PC-3 (cell line): ENCODE measurements around the gene TRIM37. TPM values are rescaled to one million over a fixed set of nuclear protein-coding genes. Genes with fewer than 3 reads are reported as not detected.

Experiments used
- ATAC-seq: fragments of 200-7000 bp; cut with Tn5 transposase; 2 replicates; pipeline ENCODE4 v1.9.1; 2020; ENCODE audit warnings: mild to moderate bottlenecking, moderate library complexity
- BruUV-seq: library from RNA; stranded (reverse); fragments of 400-500 nt; replicated peaks from 2 replicates; lab custom pipeline; 2021; lab: Mats Ljungman, UMichigan
- CTCF ChIA-PET: fragments of 300-600 bp; sonication (Branson Sonifier 250); formaldehyde crosslinking; loops from one replicate; lab custom pipeline; 2022; ENCODE audit warnings: antibody characterized with exemption; lab: Charles Lee
- POLR2A ChIA-PET: fragments of 300-600 bp; sonication (Branson Sonifier 250); formaldehyde crosslinking; loops from one replicate; lab custom pipeline; 2022; ENCODE audit warnings: antibody characterized with exemption; ENCODE audit not compliant: unreplicated experiment; lab: Charles Lee
- DNase-seq: peaks from one replicate; pipeline ENCODE4 v3.0.0-alpha.2; 2015
- H2AFZ ChIP-seq: fragments of 300-600 bp; sonication (generic); 2 replicates; pipeline ENCODE4 v1.6.0; 2016; ENCODE audit warnings: antibody characterized with exemption, low read length
- H3F3A ChIP-seq: fragments of 300-600 bp; sonication (generic); one replicate; pipeline ENCODE4 v1.6.0; 2017; ENCODE audit warnings: antibody characterized with exemption, low read length, control low read depth, mild to moderate bottlenecking; ENCODE audit not compliant: unreplicated experiment
- H3K27ac ChIP-seq: fragments of 300-600 bp; sonication (generic); 2 replicates; pipeline ENCODE4 v1.5.1; 2016; ENCODE audit warnings: mild to moderate bottlenecking, low read length
- H3K27me3 ChIP-seq: fragments of 300-600 bp; sonication (generic); 2 replicates; pipeline ENCODE4 v1.6.1; 2016; ENCODE audit warnings: low read length, mixed read lengths
- H3K36me3 ChIP-seq: fragments of 300-600 bp; sonication (generic); 2 replicates; pipeline ENCODE4 v1.6.1; 2016; ENCODE audit warnings: low read depth, mixed run types, low read length, mixed read lengths
- H3K4me1 ChIP-seq: fragments of 300-600 bp; sonication (generic); 2 replicates; pipeline ENCODE4 v1.5.1; 2016; ENCODE audit warnings: low read length; ENCODE audit not compliant: insufficient read depth
- H3K4me2 ChIP-seq: fragments of 300-600 bp; sonication (generic); 2 replicates; pipeline ENCODE4 v1.6.0; 2016; ENCODE audit warnings: low read length
- H3K4me3 ChIP-seq: fragments of 300-600 bp; sonication (generic); 2 replicates; pipeline ENCODE4 v1.5.1; 2016; ENCODE audit warnings: mild to moderate bottlenecking, low read length, mixed read lengths
- H3K79me2 ChIP-seq: fragments of 300-600 bp; sonication (generic); 2 replicates; pipeline ENCODE4 v1.6.1; 2017; ENCODE audit warnings: low read length, mixed read lengths
- H3K9ac ChIP-seq: fragments of 300-600 bp; sonication (generic); 2 replicates; pipeline ENCODE4 v1.6.0; 2016; ENCODE audit warnings: mild to moderate bottlenecking, low read length
- H3K9me2 ChIP-seq: fragments of 300-600 bp; sonication (generic); replicated peaks from 2 replicates; pipeline ENCODE4 v1.6.1; 2016; ENCODE audit warnings: mixed run types, low read length, mixed read lengths
- H3K9me3 ChIP-seq: fragments of 300-600 bp; sonication (generic); 2 replicates; pipeline ENCODE4 v1.6.1; 2016; ENCODE audit warnings: low read length, mixed read lengths
- H4K20me1 ChIP-seq: fragments of 300-600 bp; sonication (generic); 2 replicates; pipeline ENCODE4 v1.6.1; 2016; ENCODE audit warnings: low read length, mixed read lengths
- CTCF ChIP-seq: fragments of 300-600 bp; sonication (generic); conservative IDR thresholded peaks from 2 replicates; pipeline ENCODE4 v1.5.1; 2017; ENCODE audit warnings: antibody characterized with exemption, low read depth, mild to moderate bottlenecking, low read length
- EZH2 ChIP-seq: fragments of 300-600 bp; sonication (generic); IDR thresholded peaks from one replicate; pipeline ENCODE4 v1.6.1; 2017; ENCODE audit warnings: antibody characterized with exemption, mild to moderate bottlenecking, low read length; ENCODE audit not compliant: unreplicated experiment
- EZH2phosphoT487 ChIP-seq: fragments of 300-600 bp; sonication (generic); IDR thresholded peaks from 2 replicates; pipeline ENCODE4 v1.6.1; 2018; ENCODE audit warnings: mild to moderate bottlenecking, antibody characterized with exemption, low read length, borderline replicate concordance
- intact Hi-C: fragments of 100-400 bp; cut with micrococcal nuclease; formaldehyde crosslinking; loops from 2 replicates; pipeline ENCODE4 v1.9.0; 2023
- total RNA-seq: library from RNA; depleted of rRNA; stranded (reverse); fragments of >200 nt; gene quantifications from 2 replicates; pipeline ENCODE4 v1.2.3, GENCODE V29; 2014

The TRIM37 gene
- total RNA-seq, 1 experiment from 2014 or later = 35.1 TPM

GRCh38 chr17:59027750-59028149 lies 78.9 kb downstream of the TRIM37 start:
- Histone ChIP-seq H3K27ac (no peak overlapping the region), H4K20me1 (no peaks in the 10 kb centered on the region), H3K4me2 (no peak overlapping the region), H2AFZ (no peak overlapping the region), H3K36me3 (peaks cover 26% of the 10 kb centered on the region), H3K4me1 (no peaks in the 10 kb centered on the region), H3K4me3 (no peak overlapping the region), H3K79me2 (no peaks in the 10 kb centered on the region), H3K9me3 (no peaks in the 10 kb centered on the region), H3K9me2 (no peaks in the 10 kb centered on the region), H3K27me3 (no peaks in the 10 kb centered on the region), H3F3A (no peaks in the 10 kb centered on the region), H3K9ac (no peak overlapping the region)
- ATAC-seq (no peak), DNase-seq (no peak)
- ChIA-PET POLR2A (no interaction called here), CTCF (no interaction called here)
- TF ChIP-seq EZH2phosphoT487 (no peak), CTCF (no peak), EZH2 (no peak)
- intact Hi-C loops = no loop called here
- BruUV-seq = no TSS peak

- Histone ChIP-seq H2AFZ (no peak overlapping the region), H3K4me3 (no peak overlapping the region), H4K20me1 (no peaks in the 10 kb centered on the region), H3K79me2 (no peaks in the 10 kb centered on the region), H3K27me3 (no peaks in the 10 kb centered on the region), H3F3A (no peaks in the 10 kb centered on the region), H3K9me2 (no peaks in the 10 kb centered on the region), H3K36me3 (peaks cover 23% of the 10 kb centered on the region), H3K27ac (no peak overlapping the region), H3K4me2 (no peak overlapping the region), H3K9ac (no peak overlapping the region), H3K9me3 (no peaks in the 10 kb centered on the region), H3K4me1 (no peaks in the 10 kb centered on the region)
- TF ChIP-seq EZH2 = no peak
- no peak for TF ChIP-seq EZH2phosphoT487
- no peak for TF ChIP-seq CTCF
- CTCF ChIA-PET = no interaction called here
- ATAC-seq (no peak), DNase-seq (no peak)
- BruUV-seq = no TSS peak
- POLR2A ChIA-PET = no interaction called here
- intact Hi-C loops = no loop called here
Observed at GRCh38 chr17:59026176-59026939, 80.3 kb downstream of the TRIM37 start.

GRCh38 chr17:59024916-59025315 lies 81.8 kb downstream of the TRIM37 start:
- H3K9me2 ChIP-seq = no peaks in the 10 kb centered on the region
- H3K4me2 ChIP-seq = no peak overlapping the region
- H3F3A ChIP-seq = no peaks in the 10 kb centered on the region
- no peaks in the 10 kb centered on the region for H4K20me1 ChIP-seq
- H3K4me1 ChIP-seq = no peaks in the 10 kb centered on the region
- DNase-seq (no peak), ATAC-seq (no peak)
- H3K4me3 ChIP-seq = no peak overlapping the region
- H3K9me3 ChIP-seq = no peaks in the 10 kb centered on the region
- H3K27me3 ChIP-seq = no peaks in the 10 kb centered on the region
- H3K79me2 ChIP-seq = no peaks in the 10 kb centered on the region
- ChIA-PET CTCF (no interaction called here), POLR2A (no interaction called here)
- H3K9ac ChIP-seq = no peak overlapping the region
- no TSS peak for BruUV-seq
- intact Hi-C loops = no loop called here
- TF ChIP-seq EZH2 (no peak), EZH2phosphoT487 (no peak), CTCF (no peak)
- no peak overlapping the region for H3K27ac ChIP-seq
- H3K36me3 ChIP-seq = peaks cover 21% of the 10 kb centered on the region
- H2AFZ ChIP-seq = no peak overlapping the region
